CD4-positive, alpha-beta T cell treated with Interleukin-4 for 4 hours (primary cell): ENCODE measurements around the gene TUT1.
"Not testable (repeated sequence)": the region's sequence is repeated elsewhere in the genome, so short reads cannot be mapped to it uniquely, and the experiment has no call there.

ENCODE experiments used
- DNase-seq: peaks from one replicate; pipeline ENCODE4 v3.0.0-alpha.2; 2020

The TUT1 gene

DNA sequence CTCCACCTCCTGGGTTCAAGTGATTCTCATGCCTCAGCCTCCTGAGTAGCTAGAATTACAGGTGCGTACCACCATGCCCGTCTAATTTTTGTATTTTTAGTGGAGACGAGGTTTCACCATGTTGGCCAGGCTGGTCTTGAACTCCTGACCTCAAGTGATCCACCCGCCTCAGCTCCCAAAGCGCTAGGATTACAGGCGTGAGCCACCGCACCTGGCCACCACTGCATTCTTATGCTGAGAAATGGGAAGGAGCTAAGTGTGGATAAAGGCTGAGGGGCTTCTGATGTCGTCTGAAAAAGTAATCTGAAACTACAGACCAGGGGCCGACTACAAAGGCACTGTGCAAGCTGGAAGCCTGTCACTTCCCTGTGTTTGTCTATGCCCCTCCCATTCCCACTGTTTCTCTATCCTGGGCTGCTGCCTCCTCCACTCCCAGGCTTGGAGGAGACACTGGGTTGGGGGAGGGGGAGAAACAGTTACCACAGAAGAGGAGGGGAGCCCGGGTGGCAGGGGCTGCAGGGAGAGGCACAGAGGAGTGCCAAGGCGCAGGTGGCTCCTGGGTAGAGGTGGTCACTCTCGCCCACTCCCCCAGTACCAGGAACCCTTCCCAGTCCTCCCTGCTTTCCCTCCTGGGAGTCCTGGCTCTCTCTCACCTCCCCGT, 13.3 kb upstream of the TUT1 start:
- no peak for DNase-seq

- DNase-seq, result no peak
Observed at GRCh38 chr11:62603776-62604299, 12.5 kb upstream of the TUT1 start.

GRCh38 chr11:62603072-62603408, 11.7 kb upstream of the TUT1 start:
- DNase-seq, result no peak

GRCh38 chr11:62602141-62603071, 11.1 kb upstream of the TUT1 start:
- DNase-seq, result peak; percentile 29

DNA sequence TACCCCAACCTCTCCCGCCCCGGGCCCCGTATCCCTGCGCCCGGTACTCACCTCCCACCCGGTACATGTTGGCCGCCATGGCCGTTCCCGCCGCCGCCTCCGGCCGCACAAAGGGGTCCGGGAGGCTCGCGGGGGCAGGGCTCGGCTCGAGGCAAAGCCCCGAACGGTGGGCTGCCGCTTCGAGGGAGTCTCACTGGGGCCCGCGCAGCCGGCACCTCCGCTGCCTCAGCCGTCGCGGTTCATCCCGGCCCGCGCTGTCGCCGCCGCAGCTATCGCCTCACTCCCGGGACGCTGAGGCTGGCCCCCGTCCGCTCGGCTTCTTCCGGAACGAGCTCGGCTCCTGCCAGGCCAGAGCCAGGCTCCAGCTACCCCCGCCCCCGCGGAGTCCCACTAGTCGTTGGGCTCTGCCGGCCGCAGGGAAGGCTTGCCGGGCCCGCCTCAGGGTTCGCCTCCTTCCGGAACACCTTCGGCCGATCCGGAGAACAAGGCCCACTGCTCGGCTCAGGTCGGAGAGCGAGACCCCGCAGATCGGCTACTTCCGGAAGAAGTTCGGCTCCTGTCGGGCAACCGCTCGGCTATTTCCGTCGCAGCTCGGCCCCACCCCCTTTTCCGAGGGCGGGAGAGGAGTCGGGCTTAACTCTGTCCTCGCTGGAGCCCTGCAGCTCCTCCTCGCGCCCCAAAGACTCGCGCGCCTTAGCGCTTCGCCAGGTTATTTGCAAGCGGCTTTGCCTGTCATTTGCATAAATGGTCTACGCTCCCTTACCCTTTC, 10.2 kb upstream of the TUT1 start, which contains the start of gene MTA2:
Gene MTA2 (minus strand): TSS at position 494 of the 769 bp plus-strand sequence. CDS start 415 bp downstream, at position 79.
- peak; percentile 97 for DNase-seq

DNA sequence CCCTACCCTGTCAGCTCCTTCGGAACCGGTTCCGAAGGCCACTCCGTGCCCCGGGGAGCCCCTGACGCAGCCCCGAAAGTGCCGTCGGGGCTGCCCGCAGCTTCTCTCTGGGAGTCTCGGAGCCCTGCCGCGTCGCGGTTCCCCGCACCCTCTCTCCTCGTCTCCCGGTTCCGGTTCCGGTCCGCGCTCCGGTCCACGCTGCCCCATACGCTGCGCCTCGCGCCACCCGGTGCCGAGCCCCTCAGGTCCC, 9.7 kb upstream of the TUT1 start:
- no peak for DNase-seq

DNA sequence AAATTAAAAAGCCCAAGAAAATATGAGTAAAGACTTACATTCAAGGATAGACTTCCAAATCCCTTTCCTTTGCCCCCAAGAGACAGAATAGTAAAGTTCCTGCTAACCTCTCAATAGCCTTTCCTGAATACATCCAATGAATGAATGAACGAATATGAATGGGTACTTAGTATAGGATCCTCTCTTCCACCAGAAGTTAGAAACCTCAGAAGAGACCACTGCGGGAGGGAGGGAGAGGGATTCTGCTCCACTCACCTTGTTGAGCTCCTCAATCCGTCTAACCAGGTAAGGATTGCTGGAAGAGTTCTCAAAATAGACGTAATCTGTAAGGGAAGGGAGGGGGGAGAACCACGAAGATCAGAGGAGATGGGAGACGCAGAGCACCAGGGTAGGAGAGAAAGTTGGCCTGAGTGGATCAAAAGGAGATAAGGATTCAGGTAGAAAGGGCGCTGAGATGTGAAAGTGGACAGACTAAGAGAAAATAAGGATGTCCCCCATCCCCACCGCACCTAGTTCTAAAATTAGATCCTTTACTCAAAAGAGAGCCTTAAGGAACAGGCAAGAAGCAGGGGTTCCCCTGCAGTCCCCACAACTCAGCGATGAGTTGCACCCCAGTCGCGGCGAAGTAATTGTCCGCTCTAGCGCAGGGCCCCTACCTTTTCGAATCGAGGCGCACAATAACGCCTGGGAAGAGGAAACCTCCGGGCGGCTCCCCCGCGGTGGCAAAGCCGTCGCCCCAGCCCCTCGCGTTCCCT, 9.2 kb upstream of the TUT1 start:
- DNase-seq, result no peak

- DNase-seq, result no peak
Observed at GRCh38 chr11:62599901-62600300, 8.6 kb upstream of the TUT1 start.

GRCh38 chr11:62599069-62599696, 7.9 kb upstream of the TUT1 start:
- DNase-seq, result peak; percentile 99

GRCh38 chr11:62595124-62595523, 3.8 kb upstream of the TUT1 start:
- no peak for DNase-seq

GRCh38 chr11:62593434-62594044, 2.2 kb upstream of the TUT1 start:
- DNase-seq, result peak; percentile 78

- DNase-seq, result no peak
Observed at GRCh38 chr11:62592989-62593421, 1.7 kb upstream of the TUT1 start.

DNA sequence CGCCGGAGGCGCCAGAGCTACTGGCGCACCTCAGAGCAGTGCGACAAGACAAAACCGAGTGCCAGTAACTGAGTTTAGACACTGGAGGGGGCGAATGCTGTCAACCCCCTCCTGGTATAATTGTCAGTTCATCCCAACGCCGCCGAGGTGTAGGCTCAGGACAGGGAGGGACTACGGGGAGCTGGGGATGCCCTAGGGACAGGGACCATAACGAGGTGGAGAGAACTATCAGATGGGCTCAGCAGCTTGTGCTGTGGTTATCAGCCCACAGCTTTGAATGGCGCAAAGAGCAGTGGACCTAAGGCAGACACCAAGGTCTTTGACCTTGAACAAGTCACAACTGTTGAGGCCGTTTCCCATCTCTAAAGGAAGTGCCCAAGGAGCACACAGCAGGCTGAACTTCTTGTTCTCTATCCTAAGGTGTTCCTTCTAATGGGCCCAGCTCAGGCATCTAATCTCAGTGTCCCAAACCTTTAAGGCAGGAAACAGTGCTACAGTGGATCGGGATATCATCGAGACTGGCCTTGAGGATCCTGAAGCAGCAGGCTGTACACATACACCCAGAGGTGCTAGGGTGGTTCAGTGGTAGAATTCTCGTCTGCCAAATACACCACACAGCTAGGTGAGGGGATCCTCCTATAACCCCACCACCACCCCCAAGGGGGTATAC, 958 bp upstream of the TUT1 start:
- no peak for DNase-seq

- DNase-seq, result no peak
Observed at GRCh38 chr11:62588966-62589637, 2.2 kb downstream of the TUT1 start.

- DNase-seq, result not testable (repeated sequence)
Observed at GRCh38 chr11:62585356-62585755, 6.0 kb downstream of the TUT1 start.

DNA sequence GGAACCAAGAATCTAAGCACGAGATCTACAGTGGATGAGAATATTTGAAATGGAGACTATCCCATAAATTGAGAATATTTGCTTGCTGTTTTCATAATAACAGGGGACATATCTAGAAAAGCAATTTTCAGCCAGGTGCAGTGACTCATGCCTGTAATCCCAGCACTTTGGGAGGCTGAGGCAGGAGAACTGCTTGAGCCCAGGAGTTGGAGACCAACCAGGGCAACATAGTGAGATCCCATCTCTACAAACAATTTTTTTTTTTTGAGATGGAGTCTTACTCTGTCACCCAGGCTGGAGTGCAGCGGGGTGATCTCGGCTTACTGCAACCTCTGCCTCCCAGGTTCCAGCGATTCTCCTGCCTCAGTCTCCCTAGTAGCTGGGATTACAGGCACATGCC, 9.6 kb downstream of the TUT1 start:
- not testable (repeated sequence) for DNase-seq

- no peak for DNase-seq
Observed at GRCh38 chr11:62580959-62581715, 10.2 kb downstream of the TUT1 start.

DNA sequence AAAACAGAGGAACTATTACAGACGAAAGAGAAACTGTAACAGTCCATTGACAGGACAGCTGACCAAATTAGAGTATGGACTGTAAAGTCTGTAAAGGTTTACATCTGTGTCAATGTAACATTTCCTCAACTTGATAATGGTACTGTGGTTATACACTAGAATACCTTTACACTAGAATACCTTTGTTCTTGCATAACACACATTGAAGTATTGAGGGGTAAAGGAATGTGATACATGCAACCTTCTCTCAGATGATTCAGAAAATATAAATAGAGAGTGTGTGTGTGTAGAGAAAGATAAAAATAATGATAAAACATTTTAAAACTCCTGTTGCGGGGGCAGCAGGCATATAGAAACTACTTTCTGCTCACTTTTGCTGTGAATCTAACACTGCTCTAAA, 12.1 kb downstream of the TUT1 start:
- no peak for DNase-seq

DNA sequence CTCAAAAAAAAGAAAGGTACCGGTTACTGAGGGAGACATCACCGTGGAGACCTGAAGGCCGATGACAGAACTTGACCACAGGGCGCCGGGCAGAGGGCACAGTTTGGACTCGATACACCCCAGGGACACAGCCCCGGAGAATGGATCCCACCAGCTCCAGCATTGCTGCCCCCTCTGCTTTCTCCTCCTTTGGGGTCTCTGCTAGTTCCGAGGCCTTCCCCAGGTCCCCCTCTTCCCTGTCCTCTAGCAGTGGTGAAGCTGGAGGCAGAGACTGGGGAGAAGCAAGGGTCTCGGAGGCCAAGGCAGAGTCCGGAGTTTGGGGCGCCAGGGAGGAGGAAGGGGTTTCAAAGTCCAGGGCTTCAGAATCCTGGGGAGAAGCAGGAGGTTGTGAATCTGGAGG, 12.8 kb downstream of the TUT1 start:
- no peak for DNase-seq
